ENCODE results near the gene IL13RA1.

DNA sequence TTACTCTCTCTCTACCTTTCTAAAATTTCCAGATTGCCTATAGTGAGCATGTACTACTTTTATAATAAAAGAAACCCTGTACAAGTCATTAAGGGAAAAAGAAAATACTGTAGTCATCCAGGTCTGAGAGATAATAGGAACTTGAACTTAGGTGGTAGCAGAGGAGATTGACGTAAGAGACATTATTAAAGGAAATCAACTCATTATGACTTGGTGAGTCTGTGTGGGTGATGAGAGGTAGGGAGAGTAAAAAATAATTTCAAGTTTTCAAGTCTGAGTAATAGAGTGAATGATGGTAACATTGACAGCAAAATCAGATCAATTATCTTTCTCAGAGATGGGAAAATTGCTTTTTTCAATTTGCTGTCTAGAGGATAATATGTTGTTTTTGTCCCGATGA lies 52.2 kb downstream of the IL13RA1 start:
- TF ChIP-seq, protein P1, sequence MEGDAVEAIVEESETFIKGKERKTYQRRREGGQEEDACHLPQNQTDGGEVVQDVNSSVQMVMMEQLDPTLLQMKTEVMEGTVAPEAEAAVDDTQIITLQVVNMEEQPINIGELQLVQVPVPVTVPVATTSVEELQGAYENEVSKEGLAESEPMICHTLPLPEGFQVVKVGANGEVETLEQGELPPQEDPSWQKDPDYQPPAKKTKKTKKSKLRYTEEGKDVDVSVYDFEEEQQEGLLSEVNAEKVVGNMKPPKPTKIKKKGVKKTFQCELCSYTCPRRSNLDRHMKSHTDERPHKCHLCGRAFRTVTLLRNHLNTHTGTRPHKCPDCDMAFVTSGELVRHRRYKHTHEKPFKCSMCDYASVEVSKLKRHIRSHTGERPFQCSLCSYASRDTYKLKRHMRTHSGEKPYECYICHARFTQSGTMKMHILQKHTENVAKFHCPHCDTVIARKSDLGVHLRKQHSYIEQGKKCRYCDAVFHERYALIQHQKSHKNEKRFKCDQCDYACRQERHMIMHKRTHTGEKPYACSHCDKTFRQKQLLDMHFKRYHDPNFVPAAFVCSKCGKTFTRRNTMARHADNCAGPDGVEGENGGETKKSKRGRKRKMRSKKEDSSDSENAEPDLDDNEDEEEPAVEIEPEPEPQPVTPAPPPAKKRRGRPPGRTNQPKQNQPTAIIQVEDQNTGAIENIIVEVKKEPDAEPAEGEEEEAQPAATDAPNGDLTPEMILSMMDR (conservative IDR thresholded peaks at IDR 0.05) = no peak
- TF ChIP-seq ZFX (IDR thresholded peaks at IDR 0.05) = no peak

Data from C4-2B (cell line).